ENCODE data around the gene KCNG4. TPM values are rescaled to one million over a fixed set of nuclear protein-coding genes. Genes with fewer than 3 reads are reported as not detected.

Gene KCNG4
- polyA plus RNA-seq, 3 donors = not detected

- no peak for DNase-seq
- H3K27me3 ChIP-seq (ENCODE audit: control insufficient read depth in 2 of 2, insufficient read depth in 2 of 2, low read length in 2 of 2) = peaks cover 0 to 3% of the 10 kb centered on the region in 2 donors
- Mint-ChIP-seq H3K27me3 (ENCODE audit: low read depth in 3 of 3) (peaks cover 2 to 15% (median 5%) of the 10 kb centered on the region in 3 donors), H3K9me3 (no peaks in the 10 kb centered on the region), H3K4me1 (no peaks in the 10 kb centered on the region), H3K4me3 (no peak overlapping the region), H3K27ac (no peak overlapping the region), H3K36me3 (no peaks in the 10 kb centered on the region)
- H3K9me3 ChIP-seq (replicated peaks in 1 of 2; ENCODE audit: control insufficient read depth in 1 of 2, insufficient read depth in 1 of 2, low read length in 2 of 2) = no peaks in the 10 kb centered on the region
- no peaks in the 10 kb centered on the region for H4K20me1 ChIP-seq (ENCODE audit: insufficient read depth, low read length)
- H3K4me1 ChIP-seq (ENCODE audit: control insufficient read depth in 1 of 2, insufficient read depth in 2 of 2, low read length in 2 of 2) = no peaks in the 10 kb centered on the region
- no peak overlapping the region for H3K4me3 ChIP-seq (replicated peaks in 1 of 3; ENCODE audit: low read depth in 2 of 3, low read length in 3 of 3)
- 83% methylated on average over 1 of the region's 3 CpGs for WGBS (ENCODE audit: insufficient coverage)
- TF ChIP-seq CTCF (IDR thresholded peaks at IDR 0.05) = no peak
- H3K27ac ChIP-seq (ENCODE audit: low read depth in 1 of 2, low read length in 2 of 2) = no peak overlapping the region
- no peaks in the 10 kb centered on the region for H3K79me2 ChIP-seq (ENCODE audit: insufficient read depth, low read length)
- H2AFZ ChIP-seq (ENCODE audit: insufficient read depth, low read depth, low read length, poor library complexity, severe bottlenecking) = no peak overlapping the region
- intact Hi-C loops (cut with micrococcal nuclease) = no loop called here
- no peaks in the 10 kb centered on the region for H3K36me3 ChIP-seq (replicated peaks in 1 of 2; ENCODE audit: control insufficient read depth in 1 of 2, insufficient read depth in 2 of 2, low read length in 2 of 2)
- H3K4me2 ChIP-seq (replicated peaks; ENCODE audit: extremely low read depth, low read length, poor library complexity, severe bottlenecking) = no peak overlapping the region
- H3K9ac ChIP-seq (ENCODE audit: insufficient read depth, low read length, poor library complexity, severe bottlenecking) = no peak overlapping the region
These were observed 15.3 kb downstream of the KCNG4 start for GRCh38 chr16:84224554-84224953.

GRCh38 chr16:84223456-84223855 lies 16.4 kb downstream of the KCNG4 start:
- intact Hi-C loops (cut with micrococcal nuclease) = no loop called here
- WGBS (ENCODE audit: insufficient coverage) = 86% methylated on average over 1 of the region's 4 CpGs
- Mint-ChIP-seq H3K9me3 (no peaks in the 10 kb centered on the region), H3K36me3 (no peaks in the 10 kb centered on the region), H3K4me1 (no peaks in the 10 kb centered on the region), H3K27me3 (ENCODE audit: low read depth in 3 of 3) (peaks cover 2 to 8% (median 4%) of the 10 kb centered on the region in 3 donors), H3K27ac (no peak overlapping the region), H3K4me3 (no peak overlapping the region)
- TF ChIP-seq CTCF (IDR thresholded peaks at IDR 0.05) = no peak
- no peak for DNase-seq
- no peak overlapping the region for H3K9ac ChIP-seq (ENCODE audit: insufficient read depth, low read length, poor library complexity, severe bottlenecking)
- peaks cover 0 to 3% of the 10 kb centered on the region in 2 donors for H3K27me3 ChIP-seq (ENCODE audit: control insufficient read depth in 2 of 2, insufficient read depth in 2 of 2, low read length in 2 of 2)
- H3K4me3 ChIP-seq (replicated peaks in 1 of 3; ENCODE audit: low read depth in 2 of 3, low read length in 3 of 3) = no peak overlapping the region
- no peaks in the 10 kb centered on the region for H3K4me1 ChIP-seq (ENCODE audit: control insufficient read depth in 1 of 2, insufficient read depth in 2 of 2, low read length in 2 of 2)
- no peak overlapping the region for H3K27ac ChIP-seq (ENCODE audit: low read depth in 1 of 2, low read length in 2 of 2)
- H3K9me3 ChIP-seq (replicated peaks in 1 of 2; ENCODE audit: control insufficient read depth in 1 of 2, insufficient read depth in 1 of 2, low read length in 2 of 2) = no peaks in the 10 kb centered on the region
- no peaks in the 10 kb centered on the region for H3K36me3 ChIP-seq (replicated peaks in 1 of 2; ENCODE audit: control insufficient read depth in 1 of 2, insufficient read depth in 2 of 2, low read length in 2 of 2)
- H2AFZ ChIP-seq (ENCODE audit: insufficient read depth, low read depth, low read length, poor library complexity, severe bottlenecking) = no peak overlapping the region
- H3K79me2 ChIP-seq (ENCODE audit: insufficient read depth, low read length) = no peaks in the 10 kb centered on the region
- no peak overlapping the region for H3K4me2 ChIP-seq (replicated peaks; ENCODE audit: extremely low read depth, low read length, poor library complexity, severe bottlenecking)
- H4K20me1 ChIP-seq (ENCODE audit: insufficient read depth, low read length) = no peaks in the 10 kb centered on the region
